NCI-H345 treated with DMSO at 0.1 percent for 48 hours (cell line): Measurements from ENCODE around the gene LENG9.
"Not testable (repeated sequence)": the region's sequence is repeated elsewhere in the genome, so short reads cannot be mapped to it uniquely, and the experiment has no call there.

Experiments
- DNase-seq: peaks from one replicate; lab custom pipeline; 2025; ENCODE audit not compliant: unreplicated experiment; lab: John Stamatoyannopoulos, UW

Gene LENG9

DNA sequence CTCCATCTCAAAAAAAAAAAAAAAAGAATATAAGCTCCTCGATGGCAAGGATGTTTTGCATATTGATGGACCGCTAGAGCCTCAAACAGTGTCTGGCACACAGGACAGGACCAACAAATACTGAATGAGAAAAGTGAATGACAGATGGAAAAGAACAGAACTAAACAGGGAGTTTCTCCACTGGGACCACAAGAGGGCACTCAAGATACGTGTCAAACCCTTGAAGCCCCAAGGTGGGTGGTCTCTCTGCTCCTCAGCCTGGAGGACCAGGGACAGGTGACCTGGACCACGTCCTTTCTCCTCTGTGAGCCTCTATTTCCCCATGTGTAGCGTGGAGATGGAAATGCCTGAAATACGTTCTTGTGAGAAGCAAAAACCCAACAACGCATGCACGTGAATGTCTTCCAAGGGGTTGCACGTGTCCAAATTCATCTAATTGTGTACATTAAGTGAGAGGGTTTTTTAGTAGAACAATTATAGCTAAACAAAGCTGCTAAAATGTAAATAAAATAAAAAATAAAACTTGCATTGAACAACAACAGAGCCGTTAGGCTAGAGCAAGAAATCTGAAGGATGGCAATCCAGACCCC is 15.2 kb upstream of the LENG9 start:
- peak; percentile 10 for DNase-seq

DNA sequence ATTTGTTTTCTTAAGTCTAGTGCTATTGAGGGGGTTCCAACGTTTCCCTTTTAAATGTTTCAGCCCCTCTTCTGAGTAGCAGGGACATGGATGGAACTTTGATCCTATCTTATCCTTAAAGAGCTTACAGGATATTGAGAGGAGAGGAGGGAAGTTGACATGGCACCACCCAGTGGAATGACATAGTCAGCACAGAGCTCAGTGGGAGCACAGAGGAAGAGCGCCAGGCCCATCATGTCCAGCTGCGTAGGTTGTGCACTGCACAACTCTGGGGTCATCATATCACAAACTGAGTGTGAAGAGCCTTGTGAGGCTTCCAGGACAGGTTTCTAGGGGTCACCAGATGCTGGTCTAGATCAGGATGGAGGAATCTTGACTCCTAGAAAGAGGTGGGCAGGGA is 14.1 kb upstream of the LENG9 start:
- no peak for DNase-seq

DNA sequence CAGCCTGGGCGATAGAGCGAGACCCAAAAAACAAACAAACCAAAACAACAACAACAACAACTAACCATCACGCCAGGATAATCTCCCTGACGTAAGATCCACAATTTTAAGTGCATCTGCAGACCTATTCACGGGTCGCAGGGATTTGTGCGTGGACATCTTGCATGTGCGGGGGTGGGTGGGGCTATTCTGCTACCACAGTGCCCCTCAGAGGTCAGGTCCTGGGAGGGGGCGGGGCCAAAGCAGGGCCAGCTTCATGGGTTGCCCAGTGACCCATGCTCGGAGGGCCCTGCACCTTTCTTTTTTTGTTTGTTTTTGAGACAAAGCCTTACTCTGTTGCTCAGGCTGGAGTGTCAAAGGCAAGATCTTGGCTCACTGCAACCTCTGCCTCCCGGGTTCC is 12.1 kb upstream of the LENG9 start:
- no peak for DNase-seq

DNA sequence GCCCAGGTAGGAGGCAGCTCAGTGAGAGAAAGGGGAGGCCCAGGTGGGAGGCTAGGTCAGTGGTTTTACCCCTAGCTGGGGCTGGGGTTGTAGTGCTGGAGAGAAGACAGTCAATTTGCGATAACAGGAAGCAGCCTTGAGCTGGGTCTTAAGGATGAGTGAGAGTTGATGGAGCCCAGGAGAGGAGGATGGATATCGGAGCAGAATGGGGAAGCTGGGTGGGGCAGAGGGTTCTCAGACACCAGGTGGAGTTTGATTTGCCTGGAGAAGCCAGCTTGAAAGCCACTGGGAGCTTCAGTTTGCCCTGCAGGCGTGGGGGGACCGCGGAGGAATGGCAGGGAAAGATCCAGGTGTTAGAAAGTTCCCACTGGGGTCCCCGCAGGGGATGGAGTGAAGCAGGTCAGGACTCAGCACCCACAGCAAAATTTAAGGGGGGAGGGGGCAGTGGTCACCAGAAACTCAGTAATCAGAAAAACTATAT is 10.4 kb upstream of the LENG9 start:
- no peak for DNase-seq

DNA sequence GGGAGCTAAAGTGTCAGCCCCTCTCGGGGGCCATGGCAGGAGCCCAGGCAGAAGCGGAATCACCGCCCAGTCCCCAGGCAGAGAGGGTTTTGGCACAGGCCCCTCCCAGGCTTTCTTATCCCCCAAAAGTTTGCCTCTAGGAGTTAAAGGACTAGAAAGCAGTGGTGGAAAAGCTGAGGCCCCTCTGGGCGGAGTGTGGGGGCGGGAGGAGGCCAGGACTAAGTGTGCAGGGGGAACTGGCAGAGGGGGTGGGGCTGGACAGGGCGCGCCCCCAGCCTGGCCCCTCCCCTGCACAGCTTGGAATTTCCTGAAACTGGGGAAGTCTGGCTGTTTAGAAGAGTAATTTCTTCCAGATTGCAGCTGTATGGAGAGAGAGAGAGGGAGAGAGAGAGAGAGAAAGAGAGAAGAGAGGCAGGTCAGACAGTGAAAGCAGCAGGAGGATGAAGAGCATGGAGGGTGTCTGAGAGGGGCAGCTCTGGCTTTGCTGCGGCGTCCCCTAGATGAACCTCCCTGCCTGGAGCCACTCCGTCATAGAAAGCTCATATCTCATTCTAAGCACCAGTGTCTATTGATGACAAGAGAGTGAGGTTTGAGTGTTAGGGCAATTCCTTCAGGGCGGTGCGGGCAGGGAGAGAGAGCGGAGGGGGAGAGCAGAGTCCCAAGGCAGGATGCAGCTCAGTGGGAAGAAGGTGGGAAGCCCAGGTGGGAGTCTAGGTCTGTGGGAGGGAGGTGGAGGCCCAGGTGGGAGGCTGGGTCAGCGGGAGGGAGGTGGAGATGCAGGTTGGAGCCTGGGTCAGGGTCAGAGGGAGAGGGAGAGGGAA is 9.7 kb upstream of the LENG9 start, which contains the start of gene CDC42EP5:
TSS of gene CDC42EP5 (minus strand) at position 226 of the 821 bp plus-strand sequence. CDS start 7,749 bp downstream, outside the sequence.
- no peak for DNase-seq

DNA sequence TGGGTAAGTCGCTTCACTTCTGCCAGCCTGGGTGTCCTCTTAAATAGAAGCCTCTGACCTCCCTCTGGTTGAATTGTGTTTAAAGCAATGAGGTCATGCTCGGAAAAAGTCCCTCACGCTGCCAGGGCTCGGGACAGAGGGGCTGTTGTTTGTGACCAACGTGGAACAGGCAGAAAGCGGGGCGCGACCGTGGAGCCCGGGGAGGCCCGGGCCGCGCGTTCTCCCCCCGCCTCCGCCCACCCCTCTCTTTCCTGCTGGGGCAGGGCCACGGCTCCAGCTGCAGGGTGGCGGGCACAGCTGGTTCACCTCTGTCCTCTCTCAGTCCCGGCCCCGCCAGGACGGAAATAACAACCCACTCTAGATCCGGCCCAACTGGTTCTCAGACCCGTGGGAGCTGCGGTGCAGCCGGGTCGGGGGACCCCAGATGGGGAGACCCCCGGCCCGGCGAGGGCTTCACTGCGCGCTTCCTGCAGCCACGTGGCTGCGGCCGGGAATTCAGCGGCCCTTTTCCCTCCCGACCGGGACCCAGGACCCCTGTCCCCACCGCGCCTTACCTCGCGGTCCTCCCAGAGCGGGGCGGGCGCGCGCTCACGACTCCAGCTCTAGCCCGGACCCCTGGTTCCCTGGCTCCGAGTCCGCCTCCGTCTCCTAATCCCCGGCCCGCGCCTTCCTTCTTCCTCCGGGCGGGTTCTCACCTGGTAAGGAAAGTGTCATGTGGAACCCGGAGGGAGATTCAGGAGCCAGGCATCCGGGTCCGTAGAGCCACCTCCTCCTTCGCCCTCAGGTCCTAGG is 7.6 kb upstream of the LENG9 start:
- DNase-seq, result no peak

DNA sequence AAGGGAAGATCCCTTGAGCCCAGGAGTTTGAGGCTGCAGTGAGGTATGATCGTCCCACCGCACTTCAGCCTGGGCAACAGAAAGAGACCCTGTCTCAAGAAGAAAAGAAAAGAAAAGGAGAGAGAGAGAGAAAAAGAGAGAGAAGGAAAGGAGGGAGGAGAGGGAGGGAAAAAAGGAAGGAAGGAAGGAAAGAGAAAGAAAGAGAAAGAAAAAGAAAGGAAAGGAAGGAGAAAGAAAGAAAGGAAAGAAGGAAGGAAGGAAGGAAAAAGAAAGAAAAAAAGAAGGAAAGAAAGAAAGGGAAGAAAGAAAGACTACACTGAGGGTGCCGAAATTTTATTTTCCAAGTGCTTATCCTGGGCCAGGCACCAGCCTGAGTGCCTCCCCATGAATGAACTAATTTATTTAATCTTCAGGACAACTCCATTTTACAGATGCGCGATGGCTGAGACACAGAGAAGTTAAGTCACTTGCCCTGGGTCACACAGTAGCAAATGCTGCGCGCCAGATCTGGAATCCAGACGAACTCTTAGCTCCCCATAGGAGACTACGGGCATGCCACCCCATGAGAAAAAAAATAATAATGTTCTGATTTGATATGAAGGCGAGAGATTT is 6.8 kb upstream of the LENG9 start:
- DNase-seq, result no peak

DNA sequence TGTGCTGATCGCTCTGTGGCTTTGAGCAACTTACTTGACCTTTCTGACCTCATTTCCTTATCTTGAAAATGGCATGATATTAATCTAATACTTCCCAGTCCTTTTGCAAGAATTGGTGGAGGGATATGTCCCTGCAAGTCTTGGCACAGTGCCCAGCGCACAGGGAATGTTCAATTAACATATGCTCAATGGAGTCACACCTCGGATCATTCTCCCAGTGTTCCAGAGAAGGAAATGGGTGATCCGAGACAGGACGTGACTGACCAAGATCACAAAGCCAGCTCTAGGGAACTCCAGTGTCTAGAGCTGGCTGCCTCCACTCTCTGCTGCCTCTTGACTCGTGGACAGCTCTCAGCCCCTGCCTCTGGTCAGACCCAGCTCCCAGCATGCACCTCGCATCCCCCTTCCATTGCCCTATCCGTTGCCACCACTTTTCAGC is 5.9 kb upstream of the LENG9 start:
- DNase-seq, result no peak

DNA sequence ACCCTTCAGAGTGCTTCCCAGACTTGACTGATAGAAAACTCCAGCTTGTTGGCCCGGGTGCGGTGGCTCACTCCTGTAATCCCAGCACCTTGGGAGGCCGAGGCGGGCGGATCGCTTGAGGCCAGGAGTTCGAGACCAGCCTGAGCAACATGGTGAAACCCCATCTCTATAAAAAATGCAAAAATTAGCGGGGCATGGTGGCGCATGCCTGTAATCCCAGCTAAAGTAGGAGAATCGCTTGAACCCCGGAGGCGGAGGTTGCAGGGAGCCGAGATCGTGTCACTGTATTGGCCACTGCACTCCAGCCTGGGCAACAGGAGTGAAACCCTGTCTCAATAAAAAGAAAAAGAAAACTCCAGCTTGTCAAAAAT is 2.5 kb upstream of the LENG9 start:
- not testable (repeated sequence) for DNase-seq

DNA sequence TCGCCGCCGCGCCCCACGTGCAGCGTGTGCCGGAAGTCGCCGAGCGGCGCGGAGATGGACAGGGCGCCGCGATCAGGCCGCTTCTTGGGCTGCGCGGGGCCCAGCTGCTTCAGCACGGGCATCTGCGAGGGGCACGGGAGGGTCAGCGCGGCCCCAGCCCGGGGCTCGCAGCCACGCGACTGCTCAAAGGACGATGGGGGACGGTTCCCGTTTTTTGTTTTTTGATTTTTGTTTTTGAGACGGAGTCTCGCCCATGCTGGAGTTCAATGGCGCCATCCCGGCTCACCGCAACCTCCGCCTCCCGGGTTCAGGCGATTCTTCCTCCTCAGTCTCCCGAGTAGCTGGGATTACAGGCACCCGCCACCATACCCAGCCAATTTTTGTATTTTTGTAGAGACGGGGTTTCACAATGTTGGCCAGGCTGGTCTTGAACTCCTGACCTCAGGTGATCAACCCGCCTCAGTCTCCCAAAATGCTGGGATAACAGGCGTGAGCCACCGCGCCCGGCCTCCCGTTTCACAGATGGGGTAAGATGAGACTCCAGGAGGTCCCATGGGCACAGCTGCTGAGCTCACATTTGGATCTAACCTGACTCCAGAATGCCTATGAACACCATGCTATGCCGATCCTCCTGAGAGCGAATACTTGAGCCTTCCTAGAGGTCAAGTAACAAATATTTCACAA is 2.0 kb upstream of the LENG9 start:
- DNase-seq, result no peak

DNA sequence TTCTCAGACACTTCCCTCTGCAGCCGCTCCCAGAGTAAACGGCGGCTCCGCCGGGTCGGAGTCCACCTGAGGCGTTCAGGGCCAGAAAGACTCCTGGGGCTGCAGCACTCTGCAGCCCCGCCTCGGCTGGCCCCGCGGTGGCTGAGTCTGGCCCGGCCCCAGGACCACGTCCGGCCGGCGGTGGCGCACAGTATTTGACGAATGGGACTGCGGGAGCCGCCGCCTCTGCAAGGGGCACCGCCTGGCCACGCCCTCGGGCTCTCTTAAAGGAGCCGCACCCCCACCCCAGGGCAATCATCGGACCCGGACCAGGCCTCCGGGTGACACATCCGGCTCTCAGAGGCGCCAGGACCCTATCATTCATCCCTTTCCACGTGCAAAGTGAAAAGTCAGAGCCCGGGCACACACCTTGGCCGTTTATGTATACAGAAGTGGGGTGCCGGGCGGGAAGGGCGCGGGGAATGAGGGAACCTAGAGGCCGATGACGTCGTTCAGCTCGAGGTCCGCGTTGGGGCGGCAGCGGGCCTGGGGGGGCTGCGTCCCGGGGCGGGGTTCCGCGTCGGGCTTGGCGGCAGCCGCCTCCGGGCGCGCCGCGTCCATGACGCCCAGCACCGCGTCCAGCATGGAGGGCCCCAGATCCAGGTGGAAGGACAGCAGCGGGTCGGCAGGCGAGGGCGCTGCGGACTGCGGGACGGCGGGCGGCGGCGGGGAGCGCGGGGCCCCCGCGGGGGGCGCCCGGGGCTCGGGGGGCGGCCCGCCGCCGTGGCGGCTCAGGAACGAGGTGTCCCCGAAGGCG is 1.2 kb upstream of the LENG9 start:
- DNase-seq, result no peak

DNA sequence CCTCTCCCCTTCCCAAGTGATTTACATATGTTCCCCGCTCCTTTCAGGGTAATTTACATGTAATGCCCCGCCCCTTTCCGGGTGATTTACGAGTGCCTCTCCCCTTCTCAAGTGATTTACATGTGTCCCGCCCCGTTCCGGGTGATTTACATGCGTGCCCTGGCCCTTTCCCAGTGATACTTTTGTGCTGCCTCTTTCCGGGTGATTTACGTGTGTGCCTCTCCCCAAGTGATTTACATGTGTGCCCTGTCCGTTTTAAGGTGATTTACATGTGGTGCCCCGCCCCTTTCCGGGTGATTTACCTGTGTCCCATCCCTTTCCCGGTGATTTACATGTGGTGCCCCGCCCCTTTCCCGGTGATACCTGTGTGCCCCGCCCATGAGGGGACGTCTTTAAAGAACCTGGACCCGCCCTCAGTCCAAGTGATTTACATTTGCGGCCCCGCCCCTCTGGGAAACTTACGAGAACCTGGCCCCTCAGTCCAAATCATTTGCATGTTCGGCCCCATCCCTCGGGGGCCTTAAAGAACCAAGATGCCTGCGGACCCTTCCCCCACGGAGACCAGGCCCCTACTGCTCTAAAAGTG is 559 bp upstream of the LENG9 start:
- DNase-seq, result peak; percentile 38

DNA sequence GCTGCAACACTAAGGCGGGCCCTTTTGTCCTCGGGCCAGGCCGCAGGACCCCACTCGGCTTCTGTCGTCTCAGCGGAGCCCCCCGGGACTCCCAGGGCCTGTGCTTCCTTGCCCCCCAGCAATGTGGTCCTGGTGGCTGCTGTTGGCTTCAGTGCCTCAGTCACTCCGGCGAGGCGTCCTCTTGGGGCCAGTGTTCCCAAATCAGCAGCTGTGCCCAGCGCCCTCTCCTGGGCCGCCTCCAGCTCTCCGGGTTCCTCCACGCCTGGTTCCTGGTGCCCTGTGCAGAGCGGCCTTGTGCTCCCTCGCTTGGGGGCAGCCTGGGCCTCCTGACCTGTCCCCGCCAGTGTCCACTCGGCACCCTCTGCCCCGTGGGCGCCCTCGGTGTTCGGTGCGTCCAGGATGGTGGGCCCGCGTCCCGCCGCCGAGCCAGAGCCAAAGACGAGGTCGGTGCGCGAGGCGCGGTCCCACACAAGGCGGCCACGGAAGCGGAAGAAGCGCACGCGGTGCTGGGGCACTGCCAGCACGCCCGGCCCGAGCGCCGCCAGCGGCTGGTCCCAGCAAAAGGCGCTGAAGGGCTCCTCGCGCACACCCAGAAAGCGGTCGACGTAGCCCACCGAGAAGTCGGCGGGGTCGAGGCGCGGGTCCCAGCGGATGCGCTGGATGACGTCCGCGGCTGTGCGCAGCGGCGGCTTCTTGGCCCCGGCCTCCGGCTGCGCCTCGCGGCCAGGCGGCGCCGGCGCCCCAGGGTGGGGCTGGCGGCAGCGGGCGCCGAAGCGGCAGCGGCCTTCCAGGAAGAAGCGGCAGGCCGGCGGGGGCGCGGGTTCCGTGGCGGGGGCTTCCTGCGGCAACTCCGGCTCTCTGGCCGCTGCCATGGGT is 685 bp downstream of the LENG9 start:
- DNase-seq, result no peak

DNA sequence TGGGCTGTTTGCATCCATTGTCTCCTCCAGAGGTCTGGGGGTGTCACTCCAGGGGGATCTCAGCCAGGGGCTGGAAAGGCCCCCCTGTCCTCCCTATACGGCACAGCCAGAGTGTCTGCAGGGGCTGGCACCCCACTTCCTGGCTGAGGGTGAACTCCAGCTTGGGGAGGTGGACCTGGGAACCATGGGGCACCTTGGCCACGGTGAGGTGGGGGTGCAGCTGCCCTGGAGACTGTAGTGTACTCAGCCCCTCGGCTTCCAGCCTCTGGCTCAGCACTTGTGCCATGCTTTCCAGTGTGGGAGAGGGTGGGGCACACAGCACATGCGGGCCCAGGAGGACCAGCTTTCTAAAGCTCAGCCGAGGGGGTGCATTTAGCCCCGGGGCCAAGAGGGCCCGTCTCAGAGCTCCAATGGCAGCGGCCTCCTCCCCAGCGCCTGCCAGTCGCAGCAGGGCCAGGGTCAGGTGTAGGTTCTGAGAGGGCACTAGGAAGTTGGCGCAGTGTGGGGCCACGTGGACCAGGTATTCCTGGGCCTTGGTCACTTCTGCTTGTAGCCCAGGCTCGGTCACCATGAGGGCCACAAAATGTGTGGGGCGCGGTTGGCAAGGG is 1.4 kb downstream of the LENG9 start:
- no peak for DNase-seq

DNA sequence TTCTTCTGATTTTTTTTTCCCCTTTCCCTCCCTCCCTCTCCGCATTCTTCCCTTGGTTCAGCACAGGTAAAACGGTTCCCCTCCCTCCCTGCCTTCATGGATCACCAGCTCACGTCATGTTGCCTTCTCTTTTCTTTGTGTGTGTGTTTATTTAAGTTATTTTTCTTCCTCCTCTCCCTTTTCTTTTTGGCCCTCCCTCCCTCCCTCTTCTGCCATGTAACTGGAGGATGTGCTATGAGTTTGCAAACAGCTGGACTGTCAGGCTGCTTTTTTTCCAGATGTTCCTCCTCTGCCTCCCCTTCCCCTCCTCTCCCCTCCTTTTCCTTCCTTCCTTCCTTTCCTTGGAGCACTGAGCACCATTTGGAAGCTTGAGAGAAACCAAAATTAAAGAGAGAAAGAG is 2.0 kb downstream of the LENG9 start:
- no peak for DNase-seq

DNA sequence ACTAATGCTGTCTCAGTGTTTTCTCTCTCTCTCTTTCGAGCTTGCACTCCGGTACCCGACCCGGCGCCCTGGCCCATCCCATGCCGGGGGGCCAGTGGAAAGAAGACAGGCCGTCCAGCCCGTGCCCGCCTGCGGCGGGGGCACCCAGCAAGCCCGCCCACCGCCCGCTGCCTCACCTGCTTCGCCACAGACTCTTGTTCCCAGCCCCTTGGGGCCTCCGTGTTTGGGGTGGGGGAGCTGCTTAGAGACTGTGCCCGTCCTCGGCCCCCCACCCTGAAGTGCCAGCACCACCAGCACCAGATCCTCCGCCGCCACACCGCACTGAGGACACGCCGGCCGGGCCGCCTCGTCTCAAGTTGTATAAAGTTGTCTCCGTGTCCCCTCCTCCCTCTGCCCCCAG is 2.4 kb downstream of the LENG9 start:
- DNase-seq, result no peak

DNA sequence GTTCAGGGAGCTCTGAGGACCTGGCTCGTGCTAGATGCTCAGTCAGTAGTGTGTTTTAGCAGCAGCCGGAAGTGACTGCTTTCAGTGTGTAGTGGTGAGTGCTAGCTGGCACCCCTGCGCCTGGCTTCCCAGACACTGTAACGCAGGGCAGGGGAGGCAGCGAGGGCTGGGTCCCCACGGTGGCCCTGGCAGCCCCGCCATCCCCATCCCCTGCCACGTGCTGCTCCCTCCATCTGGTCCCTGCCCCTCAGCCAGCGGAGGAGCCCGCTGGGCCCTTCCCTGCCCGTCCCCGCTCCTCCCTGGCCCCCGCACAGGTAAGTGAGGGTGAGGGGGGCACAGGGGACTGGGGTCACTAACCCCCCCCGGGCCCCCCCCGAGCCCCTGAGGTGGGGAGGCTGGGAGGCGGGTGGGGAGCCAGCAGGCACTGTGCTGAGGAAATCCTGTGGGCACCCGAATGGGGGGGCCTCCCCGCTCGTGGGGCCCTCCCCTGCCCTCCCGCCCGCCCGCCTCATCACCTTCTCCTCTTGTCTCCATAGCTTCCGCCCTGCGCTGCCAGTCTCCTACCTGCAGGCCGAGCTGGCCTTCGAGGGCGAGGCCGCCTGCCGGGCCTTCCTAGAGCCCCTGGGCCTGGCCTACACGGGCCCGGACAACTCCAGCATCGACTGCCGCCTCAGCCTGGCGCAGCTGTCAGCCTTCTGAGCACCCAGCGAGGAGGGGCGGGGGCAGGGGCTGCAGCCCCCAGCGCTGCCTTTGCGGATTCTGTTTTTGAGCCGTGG is 3.2 kb downstream of the LENG9 start:
- no peak for DNase-seq
